SHP77 (cell line): Measurements from ENCODE around the gene BLOC1S6.

Source experiments
- DNase-seq, 2 experiments: peaks; one replicate each; lab custom pipeline; 2025; lab: John Stamatoyannopoulos, UW

The BLOC1S6 gene

GRCh38 chr15:45588219-45588875 is 1.2 kb downstream of the BLOC1S6 start:
- no peak for DNase-seq

GRCh38 chr15:45589256-45589655 is 2.1 kb downstream of the BLOC1S6 start:
- DNase-seq, result no peak

- DNase-seq, result no peak
These were observed 7.1 kb downstream of the BLOC1S6 start for GRCh38 chr15:45594319-45594718.

GRCh38 chr15:45594835-45595530 is 7.8 kb downstream of the BLOC1S6 start:
- DNase-seq, result no peak

GRCh38 chr15:45603881-45604280 is 16.7 kb downstream of the BLOC1S6 start:
- DNase-seq, result no peak

- no peak for DNase-seq
These were observed 17.1 kb downstream of the BLOC1S6 start for GRCh38 chr15:45604326-45604725.

GRCh38 chr15:45606413-45606812 is 19.2 kb downstream of the BLOC1S6 start:
- no peak for DNase-seq

- DNase-seq, result no peak
These were observed 19.7 kb downstream of the BLOC1S6 start for GRCh38 chr15:45606841-45607240.

- DNase-seq, result no peak
These were observed 24.1 kb downstream of the BLOC1S6 start for GRCh38 chr15:45611305-45611704.

GRCh38 chr15:45612790-45613415 is 25.7 kb downstream of the BLOC1S6 start:
- DNase-seq, result no peak

GRCh38 chr15:45616901-45617323 is 29.7 kb downstream of the BLOC1S6 start:
- DNase-seq, result no peak

- no peak for DNase-seq
These were observed 31.6 kb downstream of the BLOC1S6 start for GRCh38 chr15:45618813-45619212.

GRCh38 chr15:45628136-45628535 is 41.0 kb downstream of the BLOC1S6 start:
- DNase-seq, result no peak

GRCh38 chr15:45630917-45631691 is 43.9 kb downstream of the BLOC1S6 start:
- no peak for DNase-seq

- no peak for DNase-seq
These were observed 44.6 kb downstream of the BLOC1S6 start for GRCh38 chr15:45631776-45632175.

- no peak for DNase-seq
These were observed 47.4 kb downstream of the BLOC1S6 start, which contains the start of gene SQOR for GRCh38 chr15:45634432-45635190. TSS of gene SQOR (plus strand) at chr15:45635029. CDS start at chr15:45658924, 23,895 bp downstream.

- DNase-seq, result no peak
These were observed 48.0 kb downstream of the BLOC1S6 start for GRCh38 chr15:45635191-45635638.

- DNase-seq, result no peak
These were observed 48.6 kb downstream of the BLOC1S6 start for GRCh38 chr15:45635763-45636292.

- no peak for DNase-seq
These were observed 50.0 kb downstream of the BLOC1S6 start for GRCh38 chr15:45637141-45637540.

- DNase-seq, result no peak
These were observed 50.4 kb downstream of the BLOC1S6 start for GRCh38 chr15:45637552-45638033.

GRCh38 chr15:45640616-45641015 is 53.4 kb downstream of the BLOC1S6 start:
- no peak for DNase-seq
